ENCODE data around the gene TRIM29.

The TRIM29 gene

DNA sequence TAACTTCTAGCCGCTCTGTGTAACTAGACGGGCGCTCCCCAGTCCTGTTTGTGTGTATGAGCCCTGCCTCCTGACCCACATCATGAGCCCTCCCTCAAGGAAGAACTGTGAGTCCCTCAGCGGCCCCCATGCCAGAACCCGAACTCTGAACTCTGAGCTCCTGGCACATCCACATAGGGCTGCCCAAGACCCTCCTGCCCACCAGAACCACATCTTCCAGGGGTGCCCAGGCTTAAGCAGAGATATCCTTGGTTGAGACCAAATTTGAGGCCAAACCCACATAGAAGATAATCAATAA is 3.0 kb downstream of the TRIM29 start:
- H3K27ac ChIP-seq (ENCODE audit: low read depth, low read length), result no peak overlapping the region
- H3K9me3 ChIP-seq (ENCODE audit: control insufficient read depth, insufficient read depth, low read depth, low read length), result no peaks in the 10 kb centered on the region
- H3K27me3 ChIP-seq (ENCODE audit: control insufficient read depth, insufficient read depth, low read length), result peaks cover 38% of the 10 kb centered on the region; the same call in 1 of the 2 replicates

DNA sequence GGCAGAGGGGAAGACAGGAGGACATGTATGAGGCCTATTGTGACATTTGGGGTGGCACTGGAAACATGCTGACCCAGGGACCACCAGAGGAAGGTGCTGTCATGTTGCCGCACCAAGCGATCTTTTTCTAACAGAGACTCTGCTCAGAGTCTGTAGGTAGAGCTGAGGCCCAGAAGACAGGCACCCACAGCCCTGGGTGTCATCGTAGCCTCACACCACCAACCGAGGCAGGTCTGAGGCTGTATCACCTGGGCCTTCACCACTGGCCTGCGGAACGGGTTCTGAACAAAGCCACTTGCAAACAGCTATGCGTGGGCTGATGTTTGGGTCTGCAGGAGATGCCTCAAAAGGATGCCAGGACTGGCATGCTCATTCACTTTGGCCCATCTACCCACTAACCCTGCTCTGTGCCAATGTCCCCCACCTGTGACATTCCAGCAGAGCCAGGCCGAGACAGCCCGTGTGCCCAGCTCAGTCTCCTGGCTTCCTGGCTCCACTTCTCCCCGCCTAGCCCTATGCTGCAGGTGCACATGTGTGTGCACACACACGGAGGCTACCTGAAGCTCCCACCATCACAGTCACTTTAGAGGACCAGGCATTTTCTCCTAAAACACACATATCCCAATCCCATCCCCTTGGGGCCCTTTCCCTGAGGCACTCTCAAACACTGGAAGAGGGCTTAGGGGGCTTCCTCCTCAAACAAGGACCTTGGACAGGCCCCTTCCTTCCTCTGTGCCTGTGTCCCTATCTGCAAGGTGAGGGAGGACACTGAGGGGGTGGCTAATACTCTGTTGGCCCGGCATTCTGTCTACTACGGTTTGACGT is 3.6 kb downstream of the TRIM29 start:
- Histone ChIP-seq H3K4me3 (ENCODE audit: low read depth, low read length) (no peak overlapping the region), H3K9ac (ENCODE audit: low read length) (no peak overlapping the region), H3K4me1 (ENCODE audit: control insufficient read depth, insufficient read depth, low read length) (no peaks in the 10 kb centered on the region; the same call in 1 of the 2 replicates), H3K27ac (ENCODE audit: low read depth, low read length) (no peak overlapping the region), H3K36me3 (ENCODE audit: control insufficient read depth, insufficient read depth, low read length) (no peaks in the 10 kb centered on the region), H3K9me3 (ENCODE audit: control insufficient read depth, insufficient read depth, low read depth, low read length) (no peaks in the 10 kb centered on the region), H3K27me3 (ENCODE audit: control insufficient read depth, insufficient read depth, low read length) (peaks cover 35% of the 10 kb centered on the region; the same call in 1 of the 2 replicates)

More for the DNA sequence above, 3.0 kb downstream of the TRIM29 start:
- no peak overlapping the region for H3K4me3 ChIP-seq (ENCODE audit: low read depth, low read length)
- H3K4me1 ChIP-seq (ENCODE audit: control insufficient read depth, insufficient read depth, low read length), result no peaks in the 10 kb centered on the region; the same call in 1 of the 2 replicates
- H3K9ac ChIP-seq (ENCODE audit: low read length), result no peak overlapping the region
- no peaks in the 10 kb centered on the region for H3K36me3 ChIP-seq (ENCODE audit: control insufficient read depth, insufficient read depth, low read length)

DNA sequence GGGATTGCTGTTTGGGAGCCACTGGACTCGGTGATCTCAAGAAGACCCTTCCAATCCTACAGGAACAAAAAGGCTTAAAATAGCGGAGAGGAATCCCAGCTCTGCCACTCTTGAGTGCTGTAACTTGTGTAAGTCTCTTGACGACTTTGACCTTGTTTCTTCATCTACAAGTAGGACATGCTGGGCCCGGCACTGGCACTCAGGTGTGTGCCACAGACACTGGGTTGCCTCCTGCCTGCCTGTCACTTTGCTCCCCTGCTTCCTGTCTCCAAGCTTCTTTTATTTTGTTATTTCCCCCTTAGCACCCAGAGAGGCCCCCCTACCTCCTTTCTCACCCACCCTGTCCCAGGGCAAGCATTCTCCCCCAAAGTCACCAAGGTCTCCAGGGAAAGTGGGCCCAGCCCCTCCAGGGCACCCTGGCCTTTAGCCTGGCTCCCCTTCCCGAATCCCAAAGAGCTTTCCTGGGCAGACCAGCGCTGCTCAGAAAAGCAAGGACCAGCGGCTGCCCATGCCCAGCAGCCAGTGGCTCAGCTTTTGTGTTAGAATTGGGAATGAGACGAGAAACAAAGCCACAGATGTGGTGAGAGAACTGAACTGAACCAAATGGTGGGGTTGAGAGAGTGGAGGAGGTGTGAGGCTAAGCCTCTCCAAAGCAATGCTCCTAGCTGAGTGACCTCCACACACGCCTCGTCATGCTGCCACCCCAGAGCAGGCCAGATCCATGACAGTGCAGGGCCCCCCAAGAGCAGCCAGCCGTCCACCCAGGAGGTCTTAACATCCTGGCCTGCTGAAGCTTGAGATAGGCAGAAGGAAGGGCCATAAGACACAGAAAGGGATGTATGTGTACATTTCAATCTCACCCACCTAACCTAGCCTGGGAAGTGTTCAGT is 4.5 kb downstream of the TRIM29 start:
- Histone ChIP-seq H3K9me3 (ENCODE audit: control insufficient read depth, insufficient read depth, low read depth, low read length) (no peaks in the 10 kb centered on the region), H3K27ac (ENCODE audit: low read depth, low read length) (no peak overlapping the region), H3K27me3 (ENCODE audit: control insufficient read depth, insufficient read depth, low read length) (peaks cover 39% of the 10 kb centered on the region), H3K4me1 (ENCODE audit: control insufficient read depth, insufficient read depth, low read length) (no peaks in the 10 kb centered on the region), H3K9ac (ENCODE audit: low read length) (no peak overlapping the region), H3K4me3 (ENCODE audit: low read depth, low read length) (no peak overlapping the region), H3K36me3 (ENCODE audit: control insufficient read depth, insufficient read depth, low read length) (no peaks in the 10 kb centered on the region)

DNA sequence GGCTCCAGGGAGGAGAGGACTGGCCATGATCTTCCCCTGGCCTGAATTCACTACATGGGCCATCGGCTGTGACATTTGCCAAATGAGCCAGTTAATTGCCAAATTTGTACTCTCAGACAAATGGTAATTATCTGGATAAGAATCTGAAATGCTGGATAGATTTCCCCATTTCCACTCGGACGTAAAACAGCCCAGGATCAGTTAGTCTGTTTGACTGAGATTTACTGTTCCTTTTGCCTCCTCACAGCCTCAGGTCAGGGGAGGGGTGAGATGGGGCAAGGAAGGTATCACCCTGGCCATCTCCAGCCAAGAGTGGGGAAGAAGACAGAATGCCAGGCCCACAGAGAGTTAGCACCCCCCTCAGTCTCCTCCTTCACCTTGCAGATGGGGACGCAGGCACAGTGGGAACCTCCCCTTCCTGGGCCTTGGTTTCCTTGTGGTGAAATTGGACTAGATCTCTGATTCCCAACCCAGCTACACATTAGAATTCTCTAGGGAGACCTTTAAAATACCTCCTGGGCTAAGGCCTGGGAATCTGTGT is 5.2 kb downstream of the TRIM29 start:
- no peaks in the 10 kb centered on the region for H3K4me1 ChIP-seq (ENCODE audit: control insufficient read depth, insufficient read depth, low read length)
- peaks cover 42% of the 10 kb centered on the region for H3K27me3 ChIP-seq (ENCODE audit: control insufficient read depth, insufficient read depth, low read length)
- H3K4me3 ChIP-seq (ENCODE audit: low read depth, low read length), result no peak overlapping the region
- H3K36me3 ChIP-seq (ENCODE audit: control insufficient read depth, insufficient read depth, low read length), result no peaks in the 10 kb centered on the region
- no peak overlapping the region for H3K27ac ChIP-seq (ENCODE audit: low read depth, low read length)
- H3K9me3 ChIP-seq (ENCODE audit: control insufficient read depth, insufficient read depth, low read depth, low read length), result no peaks in the 10 kb centered on the region
- H3K9ac ChIP-seq (ENCODE audit: low read length), result no peak overlapping the region

DNA sequence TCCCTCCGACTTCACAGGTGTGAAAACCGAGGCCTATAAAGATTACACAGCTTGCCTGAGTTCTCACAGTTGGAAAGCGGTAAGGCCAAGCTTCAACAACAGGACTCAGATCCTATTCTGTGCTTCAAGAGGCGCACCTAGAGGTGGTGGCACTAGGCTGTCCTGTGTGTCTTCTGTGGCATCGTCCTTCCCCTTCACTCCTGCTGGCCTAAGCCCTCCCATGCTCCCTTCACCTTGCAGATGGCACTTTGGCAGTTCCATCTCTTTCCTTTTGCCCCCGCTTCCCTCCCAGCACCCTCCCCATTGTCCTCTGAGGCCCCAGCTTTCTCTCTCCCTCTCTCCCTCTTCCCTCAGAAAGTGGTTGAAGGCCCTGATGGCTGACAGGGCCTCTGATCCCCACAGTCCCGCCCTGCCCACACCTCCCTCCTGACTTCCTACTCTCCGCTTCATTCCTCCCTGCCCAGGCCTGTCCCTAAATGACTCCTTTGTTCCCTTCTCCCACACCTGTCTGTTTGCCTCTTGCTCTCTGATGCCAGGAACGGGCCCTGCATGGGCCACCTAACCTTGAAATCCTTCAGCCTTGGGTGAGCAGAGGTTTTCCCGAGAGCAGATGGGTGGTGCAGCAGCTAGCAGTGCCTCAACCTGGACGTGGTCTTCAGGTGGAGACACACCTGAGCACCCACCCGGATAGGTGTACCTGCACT is 5.8 kb downstream of the TRIM29 start:
- peaks cover 40% of the 10 kb centered on the region for H3K27me3 ChIP-seq (ENCODE audit: control insufficient read depth, insufficient read depth, low read length)

DNA sequence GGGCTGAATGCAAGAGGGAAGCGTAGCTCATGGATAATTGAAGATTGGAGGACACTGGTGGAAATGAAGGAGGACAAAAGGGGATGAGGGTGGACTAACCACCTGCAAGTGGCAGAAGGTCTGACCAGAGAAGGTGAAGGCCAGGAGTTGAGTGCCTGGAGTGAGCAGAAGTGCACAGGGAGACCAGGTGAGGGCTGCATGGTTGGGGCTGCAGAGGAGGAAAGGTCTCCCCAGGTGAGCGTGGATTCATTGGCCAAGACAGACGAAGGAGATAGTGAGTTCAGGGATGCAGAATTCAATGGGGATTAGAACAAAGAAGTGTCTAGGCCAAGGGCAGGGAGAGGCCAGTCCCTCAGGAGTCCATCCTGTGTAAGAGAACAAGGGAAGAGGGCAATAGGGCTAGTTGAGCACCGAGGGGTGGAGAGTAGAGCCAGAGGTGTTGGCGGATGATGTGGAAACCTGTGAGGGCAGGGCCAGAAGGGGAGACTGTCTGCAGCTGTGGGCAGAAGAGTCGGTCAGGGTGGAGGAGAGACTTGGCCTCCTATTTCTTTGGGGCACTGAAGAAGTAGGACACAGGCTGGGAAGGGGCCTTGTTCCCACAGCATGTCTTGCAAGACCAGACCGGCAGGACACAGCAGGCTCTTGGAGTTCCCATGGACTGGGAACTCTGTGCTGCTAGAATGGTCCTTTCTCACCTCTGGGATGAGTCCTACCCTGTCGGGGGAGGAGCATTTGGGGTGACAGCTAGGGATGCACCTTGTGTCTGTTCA is 6.7 kb downstream of the TRIM29 start:
- Histone ChIP-seq H3K9me3 (ENCODE audit: control insufficient read depth, insufficient read depth, low read depth, low read length) (no peaks in the 10 kb centered on the region), H3K36me3 (ENCODE audit: control insufficient read depth, insufficient read depth, low read length) (no peaks in the 10 kb centered on the region), H3K27me3 (ENCODE audit: control insufficient read depth, insufficient read depth, low read length) (peaks cover 35% of the 10 kb centered on the region), H3K27ac (ENCODE audit: low read depth, low read length) (no peak overlapping the region), H3K9ac (ENCODE audit: low read length) (no peak overlapping the region), H3K4me3 (ENCODE audit: low read depth, low read length) (no peak overlapping the region), H3K4me1 (ENCODE audit: control insufficient read depth, insufficient read depth, low read length) (no peaks in the 10 kb centered on the region)

More for the DNA sequence above, 5.8 kb downstream of the TRIM29 start:
- Histone ChIP-seq H3K9me3 (ENCODE audit: control insufficient read depth, insufficient read depth, low read depth, low read length) (no peaks in the 10 kb centered on the region), H3K36me3 (ENCODE audit: control insufficient read depth, insufficient read depth, low read length) (no peaks in the 10 kb centered on the region), H3K4me1 (ENCODE audit: control insufficient read depth, insufficient read depth, low read length) (no peaks in the 10 kb centered on the region), H3K9ac (ENCODE audit: low read length) (no peak overlapping the region), H3K4me3 (ENCODE audit: low read depth, low read length) (no peak overlapping the region), H3K27ac (ENCODE audit: low read depth, low read length) (no peak overlapping the region)

DNA sequence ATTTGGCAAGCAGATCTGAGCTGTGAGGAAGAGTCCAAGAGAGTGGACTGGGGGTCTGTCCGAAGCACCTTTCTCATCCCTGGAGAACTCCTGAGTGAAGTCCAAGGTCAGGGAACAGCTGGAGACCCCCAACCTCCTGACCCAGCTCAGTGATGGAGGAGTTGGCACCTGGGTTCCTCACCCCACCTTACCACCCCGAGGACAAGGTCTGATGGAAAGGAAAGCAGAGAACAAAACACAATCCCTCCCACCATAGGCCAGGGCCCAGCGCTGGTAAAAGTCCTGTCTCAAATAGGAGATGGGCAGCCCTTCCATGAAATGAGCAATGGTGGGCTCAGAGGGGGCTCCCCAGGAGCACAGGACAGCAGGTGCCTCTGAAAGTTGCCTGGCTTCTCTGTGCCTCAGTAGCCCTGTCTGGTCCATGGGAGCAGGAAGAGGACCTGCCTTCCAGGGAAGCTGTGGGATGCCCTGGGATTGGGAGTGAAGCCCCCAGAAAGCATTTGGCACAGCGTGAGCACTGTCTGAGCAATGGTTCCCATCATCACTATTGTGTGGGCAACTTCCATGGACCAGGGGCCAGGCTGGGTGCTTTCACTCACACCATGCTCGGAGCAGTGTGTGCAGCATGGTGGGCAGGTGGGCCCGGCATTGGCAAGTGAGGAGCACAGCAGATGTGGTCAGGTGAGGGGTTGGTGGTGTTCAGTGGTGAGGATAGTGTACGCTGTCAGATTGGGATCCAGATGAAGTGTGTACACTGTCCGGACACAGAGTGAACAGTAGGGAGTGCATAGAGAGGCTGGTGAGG is 7.5 kb downstream of the TRIM29 start:
- Histone ChIP-seq H3K9me3 (ENCODE audit: control insufficient read depth, insufficient read depth, low read depth, low read length) (no peaks in the 10 kb centered on the region), H3K36me3 (ENCODE audit: control insufficient read depth, insufficient read depth, low read length) (no peaks in the 10 kb centered on the region), H3K4me3 (ENCODE audit: low read depth, low read length) (no peak overlapping the region), H3K27me3 (ENCODE audit: control insufficient read depth, insufficient read depth, low read length) (peaks cover 27% of the 10 kb centered on the region), H3K9ac (ENCODE audit: low read length) (no peak overlapping the region), H3K4me1 (ENCODE audit: control insufficient read depth, insufficient read depth, low read length) (no peaks in the 10 kb centered on the region), H3K27ac (ENCODE audit: low read depth, low read length) (no peak overlapping the region)

DNA sequence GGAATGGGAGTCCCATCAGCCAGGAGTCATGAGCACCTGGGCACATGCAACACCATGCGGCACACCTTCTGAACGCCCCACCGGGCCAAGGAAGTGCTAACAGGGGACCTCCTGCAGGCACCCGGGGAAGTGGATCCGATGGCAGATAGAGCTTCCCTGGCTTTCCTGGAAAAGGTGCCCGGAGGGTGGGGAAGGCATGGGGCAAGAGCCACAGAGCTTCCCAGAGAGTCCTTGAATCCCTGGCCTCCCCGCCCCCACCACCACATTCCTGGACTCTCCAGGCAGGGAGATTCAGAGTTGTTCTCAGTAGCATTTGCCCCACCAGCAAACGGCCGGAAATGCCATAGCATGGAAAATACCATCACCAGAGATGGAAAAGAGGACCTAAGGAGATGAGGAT is 8.3 kb downstream of the TRIM29 start:
- Histone ChIP-seq H3K4me1 (ENCODE audit: control insufficient read depth, insufficient read depth, low read length) (no peaks in the 10 kb centered on the region), H3K27me3 (ENCODE audit: control insufficient read depth, insufficient read depth, low read length) (peaks cover 24% of the 10 kb centered on the region), H3K27ac (ENCODE audit: low read depth, low read length) (no peak overlapping the region), H3K36me3 (ENCODE audit: control insufficient read depth, insufficient read depth, low read length) (no peaks in the 10 kb centered on the region), H3K4me3 (ENCODE audit: low read depth, low read length) (no peak overlapping the region), H3K9me3 (ENCODE audit: control insufficient read depth, insufficient read depth, low read depth, low read length) (no peaks in the 10 kb centered on the region), H3K9ac (ENCODE audit: low read length) (no peak overlapping the region)

DNA sequence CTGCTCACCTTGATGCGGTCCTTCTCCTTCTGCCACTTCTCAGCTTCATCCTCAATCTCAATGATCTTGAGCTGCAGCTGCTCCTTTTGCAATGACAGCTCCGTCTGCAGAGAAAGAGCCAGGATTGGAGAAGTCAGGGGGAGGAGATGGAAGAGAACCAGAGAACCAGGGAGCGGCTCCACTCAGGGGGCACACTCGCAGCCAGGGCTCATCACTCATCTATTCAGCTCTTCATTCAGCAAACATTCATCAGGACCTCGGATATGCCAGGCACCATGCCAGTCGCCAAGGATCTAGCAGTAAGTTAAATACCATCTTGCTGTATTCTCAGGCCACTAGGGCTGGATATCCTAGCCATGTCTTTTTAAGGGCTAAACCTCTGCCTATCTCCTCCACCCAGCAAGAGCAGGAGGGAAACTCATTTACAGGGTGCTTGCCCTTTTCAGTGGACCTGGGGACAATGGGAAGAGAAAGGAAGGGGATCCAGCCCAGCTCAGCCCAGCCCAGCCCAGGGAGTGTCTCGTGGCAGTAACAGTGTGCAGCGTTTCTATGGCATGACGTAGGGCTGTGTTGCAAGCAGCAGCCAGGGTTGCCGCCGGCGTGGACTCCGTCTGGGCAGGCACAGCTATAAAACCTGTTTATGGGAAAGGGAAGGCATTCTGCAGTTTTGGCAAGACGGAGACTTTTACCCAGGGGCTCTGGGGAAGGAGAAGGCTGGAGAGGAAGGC is 9.4 kb downstream of the TRIM29 start:
- Histone ChIP-seq H3K27ac (ENCODE audit: low read depth, low read length) (no peak overlapping the region), H3K4me3 (ENCODE audit: low read depth, low read length) (no peak overlapping the region), H3K36me3 (ENCODE audit: control insufficient read depth, insufficient read depth, low read length) (no peaks in the 10 kb centered on the region), H3K9ac (ENCODE audit: low read length) (no peak overlapping the region), H3K9me3 (ENCODE audit: control insufficient read depth, insufficient read depth, low read depth, low read length) (no peaks in the 10 kb centered on the region), H3K27me3 (ENCODE audit: control insufficient read depth, insufficient read depth, low read length) (peaks cover 24% of the 10 kb centered on the region), H3K4me1 (ENCODE audit: control insufficient read depth, insufficient read depth, low read length) (no peaks in the 10 kb centered on the region)

All from HUES6 (cell line).